ENCODE results near the gene EFCAB6.

The EFCAB6 gene

GRCh38 chr22:43819421-43819921 lies 7.4 kb upstream of the EFCAB6 start:
- no peak for DNase-seq (ENCODE audit: low read depth)

- no peak for DNase-seq (ENCODE audit: low read depth)
Observed at GRCh38 chr22:43818981-43819380, 6.9 kb upstream of the EFCAB6 start.

GRCh38 chr22:43817402-43817801 lies 5.3 kb upstream of the EFCAB6 start:
- DNase-seq (ENCODE audit: low read depth) = no peak

- DNase-seq (ENCODE audit: low read depth) = no peak
Observed at GRCh38 chr22:43814264-43814663, 2.2 kb upstream of the EFCAB6 start.

GRCh38 chr22:43812890-43813289 lies 785 bp upstream of the EFCAB6 start:
- no peak for DNase-seq (ENCODE audit: low read depth)

GRCh38 chr22:43811777-43812148 lies 342 bp downstream of the EFCAB6 start:
- no peak for DNase-seq (ENCODE audit: low read depth)

- DNase-seq (ENCODE audit: low read depth) = no peak
Observed at GRCh38 chr22:43802897-43803495, 9.1 kb downstream of the EFCAB6 start.

GRCh38 chr22:43800970-43801369 lies 11.1 kb downstream of the EFCAB6 start:
- DNase-seq (ENCODE audit: low read depth) = no peak

GRCh38 chr22:43798492-43798891 lies 13.6 kb downstream of the EFCAB6 start:
- DNase-seq (ENCODE audit: low read depth) = no peak

GRCh38 chr22:43796567-43796966 lies 15.5 kb downstream of the EFCAB6 start:
- no peak for DNase-seq (ENCODE audit: low read depth)

GRCh38 chr22:43795320-43795719 lies 16.8 kb downstream of the EFCAB6 start:
- DNase-seq (ENCODE audit: low read depth) = no peak

- no peak for DNase-seq (ENCODE audit: low read depth)
Observed at GRCh38 chr22:43792905-43793304, 19.2 kb downstream of the EFCAB6 start.

- DNase-seq (ENCODE audit: low read depth) = no peak
Observed at GRCh38 chr22:43789452-43789851, 22.7 kb downstream of the EFCAB6 start.

- DNase-seq (ENCODE audit: low read depth) = no peak
Observed at GRCh38 chr22:43783777-43784176, 28.3 kb downstream of the EFCAB6 start.

GRCh38 chr22:43782448-43782847 lies 29.7 kb downstream of the EFCAB6 start:
- no peak for DNase-seq (ENCODE audit: low read depth)

- DNase-seq (ENCODE audit: low read depth) = no peak
Observed at GRCh38 chr22:43777286-43777685, 34.8 kb downstream of the EFCAB6 start.

GRCh38 chr22:43776081-43776670 lies 35.9 kb downstream of the EFCAB6 start:
- DNase-seq (ENCODE audit: low read depth) = no peak

- DNase-seq (ENCODE audit: low read depth) = no peak
Observed at GRCh38 chr22:43774318-43774915, 37.7 kb downstream of the EFCAB6 start.

GRCh38 chr22:43772831-43773230 lies 39.3 kb downstream of the EFCAB6 start:
- no peak for DNase-seq (ENCODE audit: low read depth)

GRCh38 chr22:43755452-43755851 lies 56.7 kb downstream of the EFCAB6 start:
- DNase-seq (ENCODE audit: low read depth) = no peak

GRCh38 chr22:43755011-43755410 lies 57.1 kb downstream of the EFCAB6 start:
- no peak for DNase-seq (ENCODE audit: low read depth)

- no peak for DNase-seq (ENCODE audit: low read depth)
Observed at GRCh38 chr22:43754176-43754575, 57.9 kb downstream of the EFCAB6 start.

- DNase-seq (ENCODE audit: low read depth) = no peak
Observed at GRCh38 chr22:43753688-43754087, 58.4 kb downstream of the EFCAB6 start.

- DNase-seq (ENCODE audit: low read depth) = no peak
Observed at GRCh38 chr22:43750751-43751150, 61.4 kb downstream of the EFCAB6 start.
